Measurements from ENCODE around the gene MYPN. TPM values are rescaled to one million over a fixed set of nuclear protein-coding genes. Genes with fewer than 3 reads are reported as not detected.

Gene MYPN
- 1.0 and 1.8 TPM in 2 replicates for total RNA-seq
- long read RNA-seq, partial matches to known transcripts: 1 of 5 reads
- long read RNA-seq, other reads (novel, unspliced or antisense): 4 of 5 reads

DNA sequence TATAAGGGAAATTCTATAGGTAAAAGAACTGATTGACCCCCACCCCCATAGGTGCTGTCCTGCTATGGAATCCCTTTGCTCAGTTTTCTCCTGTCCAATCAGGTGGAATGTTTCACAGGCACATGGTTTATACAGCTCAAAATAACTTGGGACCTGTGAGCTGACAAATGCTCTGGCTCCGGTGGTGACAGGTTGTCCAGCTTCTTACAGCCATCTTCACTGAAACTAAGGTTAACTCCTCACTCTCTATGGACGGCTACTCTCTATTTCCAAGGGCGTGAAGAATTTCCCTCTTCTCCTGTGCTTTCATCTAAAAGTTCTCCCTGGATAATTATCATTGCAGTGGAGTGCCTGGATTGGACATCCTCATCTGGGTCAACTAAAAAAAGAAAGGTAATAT, at the start of gene MYPN:
Gene MYPN (plus strand): TSS at position 158 of the 400 bp plus-strand sequence. CDS start 11,951 bp downstream, outside the sequence.
- H3K27ac Mint-ChIP-seq (ENCODE audit: unreplicated experiment): peak within 1 kb of the TSS; percentile 81
- TF ChIP-seq CTCF (IDR thresholded peaks at IDR 0.05): no peak
- no peaks in the 10 kb centered on the region for H3K27me3 Mint-ChIP-seq (ENCODE audit: unreplicated experiment)
- peak within 1 kb of the TSS; percentile 45 for H3K4me3 Mint-ChIP-seq (ENCODE audit: unreplicated experiment)
- no peak for DNase-seq (ENCODE audit: extremely low spot score, unreplicated experiment)
- H3K9me3 Mint-ChIP-seq (ENCODE audit: unreplicated experiment): no peaks in the 10 kb centered on the region
- no peaks in the 10 kb centered on the region for H3K36me3 Mint-ChIP-seq (ENCODE audit: unreplicated experiment)
- H3K4me1 Mint-ChIP-seq (ENCODE audit: unreplicated experiment): peaks cover 66% of the 10 kb centered on the region

DNA sequence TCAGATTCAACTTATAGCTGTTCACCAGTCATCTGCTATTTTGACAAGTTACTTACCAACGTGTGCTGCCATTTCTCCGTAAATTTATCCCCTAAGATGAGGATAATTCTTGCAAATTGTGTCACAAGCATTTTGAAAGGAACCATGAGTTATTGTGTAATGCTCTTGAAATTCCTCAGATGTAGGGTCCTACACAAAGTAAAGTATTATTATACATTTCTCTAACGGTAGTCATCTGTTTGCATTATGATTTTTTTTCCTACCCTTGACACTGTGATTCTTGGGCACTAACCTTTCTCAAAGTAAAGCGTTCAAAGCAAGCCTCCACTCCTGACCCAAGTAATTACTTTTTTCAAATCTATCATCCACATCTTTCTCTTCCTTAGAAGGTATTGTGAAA, 42.3 kb upstream of the MYPN start:
- no peak for DNase-seq (ENCODE audit: extremely low spot score, unreplicated experiment)
- peaks cover 31% of the 10 kb centered on the region for H3K4me1 Mint-ChIP-seq (ENCODE audit: unreplicated experiment)
- H3K27me3 Mint-ChIP-seq (ENCODE audit: unreplicated experiment): no peaks in the 10 kb centered on the region
- H3K9me3 Mint-ChIP-seq (ENCODE audit: unreplicated experiment): no peaks in the 10 kb centered on the region
- H3K4me3 Mint-ChIP-seq (ENCODE audit: unreplicated experiment): no peak overlapping the region
- TF ChIP-seq CTCF (IDR thresholded peaks at IDR 0.05): no peak
- H3K27ac Mint-ChIP-seq (ENCODE audit: unreplicated experiment): peak overlapping the region; percentile 47
- peaks cover 27% of the 10 kb centered on the region for H3K36me3 Mint-ChIP-seq (ENCODE audit: unreplicated experiment)

- no peaks in the 10 kb centered on the region for H3K9me3 Mint-ChIP-seq (ENCODE audit: unreplicated experiment)
- H3K36me3 Mint-ChIP-seq (ENCODE audit: unreplicated experiment): peaks cover 27% of the 10 kb centered on the region
- H3K4me3 Mint-ChIP-seq (ENCODE audit: unreplicated experiment): no peak overlapping the region
- no peaks in the 10 kb centered on the region for H3K27me3 Mint-ChIP-seq (ENCODE audit: unreplicated experiment)
- DNase-seq (ENCODE audit: extremely low spot score, unreplicated experiment): no peak
- H3K27ac Mint-ChIP-seq (ENCODE audit: unreplicated experiment): peak overlapping the region; percentile 47
- TF ChIP-seq CTCF (IDR thresholded peaks at IDR 0.05): no peak
- peaks cover 36% of the 10 kb centered on the region for H3K4me1 Mint-ChIP-seq (ENCODE audit: unreplicated experiment)
Measured at GRCh38 chr10:68067508-68067907, 41.8 kb upstream of the MYPN start.

GRCh38 chr10:68073631-68074030, 35.7 kb upstream of the MYPN start:
- Mint-ChIP-seq H3K4me1 (ENCODE audit: unreplicated experiment) (peaks cover 45% of the 10 kb centered on the region), H3K4me3 (ENCODE audit: unreplicated experiment) (peak overlapping the region; percentile 97), H3K27me3 (ENCODE audit: unreplicated experiment) (no peaks in the 10 kb centered on the region), H3K9me3 (ENCODE audit: unreplicated experiment) (no peaks in the 10 kb centered on the region), H3K27ac (ENCODE audit: unreplicated experiment) (peak overlapping the region; percentile 94), H3K36me3 (ENCODE audit: unreplicated experiment) (peaks cover 9% of the 10 kb centered on the region)
- no peak for TF ChIP-seq CTCF (IDR thresholded peaks at IDR 0.05)
- no peak for DNase-seq (ENCODE audit: extremely low spot score, unreplicated experiment)

GRCh38 chr10:68074031-68074774, 35.1 kb upstream of the MYPN start:
- H3K27ac Mint-ChIP-seq (ENCODE audit: unreplicated experiment): peak overlapping the region; percentile 94
- peaks cover 42% of the 10 kb centered on the region for H3K4me1 Mint-ChIP-seq (ENCODE audit: unreplicated experiment)
- DNase-seq (ENCODE audit: extremely low spot score, unreplicated experiment): no peak

More at GRCh38 chr10:68074031-68074774, 35.1 kb upstream of the MYPN start:
- no peak for TF ChIP-seq CTCF (IDR thresholded peaks at IDR 0.05)
- H3K36me3 Mint-ChIP-seq (ENCODE audit: unreplicated experiment): peaks cover 7% of the 10 kb centered on the region
- no peaks in the 10 kb centered on the region for H3K27me3 Mint-ChIP-seq (ENCODE audit: unreplicated experiment)
- peak overlapping the region; percentile 97 for H3K4me3 Mint-ChIP-seq (ENCODE audit: unreplicated experiment)
- no peaks in the 10 kb centered on the region for H3K9me3 Mint-ChIP-seq (ENCODE audit: unreplicated experiment)

Data from osteocyte (in vitro differentiated cells).